Osteoblast (primary cell): Measurements from ENCODE around the gene ETFA. TPM values are rescaled to one million over a fixed set of nuclear protein-coding genes. Genes with fewer than 3 reads are reported as not detected.

Source experiments
- DNase-seq: peaks from one replicate; pipeline ENCODE4 v3.0.0; 2011; ENCODE audit warnings: low spot score, mixed read lengths; ENCODE audit not compliant: insufficient read length; ENCODE audit errors: missing footprints
- H2AFZ ChIP-seq: 2 replicates; pipeline ENCODE4 v1.6.0; 2011; ENCODE audit warnings: mild to moderate bottlenecking, low read length
- H3K27ac ChIP-seq: 2 replicates; pipeline ENCODE4 v1.5.1; 2011; ENCODE audit warnings: mild to moderate bottlenecking, low read depth, low read length, moderate library complexity
- H3K27me3 ChIP-seq: 2 replicates; pipeline ENCODE4 v1.6.0; 2012; ENCODE audit warnings: mild to moderate bottlenecking, control low read depth, inconsistent platforms, low read length, moderate library complexity; ENCODE audit not compliant: insufficient read depth
- H3K36me3 ChIP-seq: 2 replicates; pipeline ENCODE4 v1.5.1; 2011; ENCODE audit warnings: mild to moderate bottlenecking, low read length, control low read depth, moderate library complexity; ENCODE audit not compliant: insufficient read depth
- H3K4me1 ChIP-seq: 2 replicates; pipeline ENCODE4 v1.5.1; 2011; ENCODE audit warnings: mild to moderate bottlenecking, low read length, control low read depth, moderate library complexity; ENCODE audit not compliant: insufficient read depth
- H3K4me2 ChIP-seq: 2 replicates; pipeline ENCODE4 v1.6.0; 2011; ENCODE audit warnings: mild to moderate bottlenecking, low read length; ENCODE audit not compliant: insufficient read depth
- H3K4me3 ChIP-seq: fragments of 200-600 bp; sonication (generic); 3 replicates; pipeline ENCODE4 v1.5.1; 2012; ENCODE audit warnings: mild to moderate bottlenecking, low read length, inconsistent platforms; ENCODE audit not compliant: insufficient read depth
- H3K79me2 ChIP-seq: 2 replicates; pipeline ENCODE4 v1.6.0; 2012; ENCODE audit warnings: mild to moderate bottlenecking, low read length, control low read depth, inconsistent platforms; ENCODE audit not compliant: insufficient read depth
- H3K9me3 ChIP-seq: 2 replicates; pipeline ENCODE4 v1.5.1; 2011; ENCODE audit warnings: low read depth, low read length, control low read depth
- H4K20me1 ChIP-seq: 2 replicates; pipeline ENCODE4 v1.6.0; 2012; ENCODE audit warnings: mild to moderate bottlenecking, low read length, control low read depth; ENCODE audit not compliant: insufficient read depth
- CTCF ChIP-seq: IDR thresholded peaks from 2 replicates; pipeline ENCODE4 v1.5.1; 2011; ENCODE audit warnings: mild to moderate bottlenecking, low read depth, low read length, moderate library complexity; ENCODE audit errors: extremely low read depth
- total RNA-seq: library from RNA; depleted of rRNA; stranded (reverse); fragments of >200 nt; gene quantifications from 2 replicates; pipeline ENCODE4 v1.2.3, GENCODE V29; 2012

ETFA gene
- total RNA-seq, 1 donor, result 85.0 TPM

DNA sequence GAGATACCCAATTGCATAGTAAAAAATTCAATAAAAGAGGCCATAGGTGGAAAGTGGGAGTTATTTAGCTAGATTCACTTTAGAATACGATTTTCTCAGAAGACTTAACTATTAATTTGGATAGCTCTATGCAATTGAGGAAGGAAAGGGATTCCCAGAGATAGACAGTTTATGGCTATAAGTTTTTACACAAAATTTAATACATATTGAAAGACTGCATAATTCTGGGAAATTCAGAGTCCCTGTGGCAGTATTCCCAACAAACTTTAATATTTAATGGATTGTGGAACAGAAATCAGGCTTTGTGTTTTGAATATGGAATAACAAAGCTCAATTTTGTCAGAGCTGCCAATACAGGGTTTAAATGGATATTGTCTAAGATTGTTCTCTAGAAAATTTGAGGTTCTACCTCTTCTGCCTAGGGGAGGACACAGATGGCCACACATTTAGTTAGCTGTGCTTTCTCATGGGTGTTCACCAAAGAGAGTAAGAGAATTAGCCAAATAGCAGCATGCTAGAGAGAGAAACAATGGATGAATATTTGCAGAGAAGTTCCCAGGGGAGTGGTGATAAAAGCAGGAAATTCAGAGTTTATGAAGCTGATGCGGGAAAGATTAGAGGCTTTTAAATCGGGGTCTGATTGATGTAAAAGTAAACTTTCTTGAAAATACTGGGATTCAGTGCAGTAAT, 33.8 kb upstream of the ETFA start:
- peaks cover 85% of the 10 kb centered on the region for H3K27me3 ChIP-seq

GRCh38 chr15:76343313-76343996, 32.2 kb upstream of the ETFA start:
- no peak for TF ChIP-seq CTCF
- DNase-seq, result peak; percentile 81
- no peak overlapping the region for H3K4me3 ChIP-seq
- peaks cover 100% of the 10 kb centered on the region for H3K27me3 ChIP-seq
- H3K79me2 ChIP-seq, result no peaks in the 10 kb centered on the region
- H3K4me2 ChIP-seq, result no peak overlapping the region
- H4K20me1 ChIP-seq, result no peaks in the 10 kb centered on the region
- no peak overlapping the region for H2AFZ ChIP-seq
- no peaks in the 10 kb centered on the region for H3K36me3 ChIP-seq
- H3K27ac ChIP-seq, result no peak overlapping the region
- H3K9me3 ChIP-seq, result no peaks in the 10 kb centered on the region
- peaks cover 6% of the 10 kb centered on the region for H3K4me1 ChIP-seq

More for the DNA sequence above, 33.8 kb upstream of the ETFA start:
- no peak for DNase-seq
- no peaks in the 10 kb centered on the region for H3K79me2 ChIP-seq
- H3K27ac ChIP-seq, result no peak overlapping the region
- no peak overlapping the region for H2AFZ ChIP-seq
- no peak overlapping the region for H3K4me3 ChIP-seq
- H4K20me1 ChIP-seq, result no peaks in the 10 kb centered on the region
- H3K4me1 ChIP-seq, result peaks cover 6% of the 10 kb centered on the region
- no peaks in the 10 kb centered on the region for H3K36me3 ChIP-seq
- no peaks in the 10 kb centered on the region for H3K9me3 ChIP-seq
- H3K4me2 ChIP-seq, result no peak overlapping the region
- TF ChIP-seq CTCF, result no peak

- Histone ChIP-seq H2AFZ (no peak overlapping the region), H3K36me3 (no peaks in the 10 kb centered on the region), H4K20me1 (no peaks in the 10 kb centered on the region), H3K27me3 (peaks cover 99% of the 10 kb centered on the region), H3K79me2 (no peaks in the 10 kb centered on the region), H3K4me3 (no peak overlapping the region), H3K4me2 (no peak overlapping the region), H3K9me3 (no peaks in the 10 kb centered on the region), H3K4me1 (peaks cover 6% of the 10 kb centered on the region), H3K27ac (no peak overlapping the region)
- DNase-seq, result no peak
- TF ChIP-seq CTCF, result no peak
Observed at GRCh38 chr15:76342382-76343201, 31.3 kb upstream of the ETFA start.

- no peaks in the 10 kb centered on the region for H3K9me3 ChIP-seq
- peaks cover 10% of the 10 kb centered on the region for H3K4me1 ChIP-seq
- no peak overlapping the region for H3K27ac ChIP-seq
- H3K27me3 ChIP-seq, result peaks cover 99% of the 10 kb centered on the region
- H2AFZ ChIP-seq, result no peak overlapping the region
- H3K36me3 ChIP-seq, result no peaks in the 10 kb centered on the region
- DNase-seq, result no peak
- no peaks in the 10 kb centered on the region for H3K79me2 ChIP-seq
- no peak overlapping the region for H3K4me3 ChIP-seq
- no peak for TF ChIP-seq CTCF
- no peak overlapping the region for H3K4me2 ChIP-seq
- H4K20me1 ChIP-seq, result no peaks in the 10 kb centered on the region
Observed at GRCh38 chr15:76342058-76342381, 30.8 kb upstream of the ETFA start.
